Peyer's patch (tissue), 4 donors: Measurements from ENCODE around the gene SCAF1. TPM values are rescaled to one million over a fixed set of nuclear protein-coding genes. Genes with fewer than 3 reads are reported as not detected.
A peak's percentile ranks its signal among the peaks of the same experiment; 100 is the strongest.

Experiments
- DNase-seq, 3 donors: peaks; one replicate each; pipeline ENCODE4 v3.0.0-alpha.2; 2017 to 2019
- H3K27ac ChIP-seq, 4 donors: fragments of 200-600 bp; sonication (generic); one replicate each; pipeline ENCODE4 v1.5.1; 2016 to 2019
- H3K27me3 ChIP-seq, 2 donors: fragments of 200-600 bp; sonication (generic); one replicate each; pipeline ENCODE4 v1.5.1; 2019
- H3K36me3 ChIP-seq, 3 donors: fragments of 200-600 bp; sonication (generic); one replicate each; pipeline ENCODE4 v1.5.1; 2016 to 2019
- H3K4me1 ChIP-seq, 4 donors: fragments of 200-600 bp; sonication (generic); one replicate each; pipeline ENCODE4 v1.5.1; 2016 to 2019
- H3K4me3 ChIP-seq, 4 donors: fragments of 200-600 bp; sonication (generic); 1 replicate in 3 of 4; 2 replicates in 1 of 4; pipeline ENCODE4 v1.5.1; 2016 to 2019; ENCODE audit warnings: mild to moderate bottlenecking in 1 of 4
- H3K9me3 ChIP-seq, 4 donors: fragments of 200-600 bp; sonication (generic); one replicate each; pipeline ENCODE4 v1.5.1; 2016 to 2019; ENCODE audit warnings: mild to moderate bottlenecking in 1 of 4
- CTCF ChIP-seq, 6 experiments: fragments of 450-650 bp in 4 of 6; fragments of 200-600 bp in 2 of 6; sonication (generic) in 1 of 6; IDR thresholded peaks; one replicate each; pipeline ENCODE4 v1.5.1; 2017 to 2019; ENCODE audit warnings: antibody characterized with exemption in 6 of 6, mild to moderate bottlenecking in 3 of 6, moderate library complexity in 1 of 6
- POLR2A ChIP-seq, 2 donors: fragments of 450-650 bp; IDR thresholded peaks; one replicate each; pipeline ENCODE4 v1.5.1; 2017; ENCODE audit warnings: antibody characterized with exemption in 2 of 2, mild to moderate bottlenecking in 2 of 2, moderate library complexity in 2 of 2
- total RNA-seq, 4 donors: library from RNA; depleted of rRNA; stranded (reverse); fragments of >200 nt; gene quantifications; one replicate each; pipeline ENCODE4 v1.1.0, GENCODE V29; 2016

SCAF1 gene
- total RNA-seq, 4 donors from 2014 or later: 25.2 to 49.8 (median 44.0) TPM

GRCh38 chr19:49684983-49685553, 43.1 kb downstream of the SCAF1 start:
- no peak overlapping the region for H3K27ac ChIP-seq
- H3K4me1 ChIP-seq: peaks cover 0 to 24% (median 11%) of the 10 kb centered on the region in 4 donors
- no peak for TF ChIP-seq POLR2A (IDR thresholded peaks at IDR 0.05)
- H3K27me3 ChIP-seq: peaks cover 0 to 7% of the 10 kb centered on the region in 2 donors
- no peak for DNase-seq
- H3K36me3 ChIP-seq: peaks cover 0 to 70% (median 0%) of the 10 kb centered on the region in 3 donors
- H3K4me3 ChIP-seq: no peak overlapping the region
- no peaks in the 10 kb centered on the region for H3K9me3 ChIP-seq

GRCh38 chr19:49685845-49686332, 43.9 kb downstream of the SCAF1 start:
- no peak for TF ChIP-seq CTCF (IDR thresholded peaks at IDR 0.05)
- no peak for TF ChIP-seq POLR2A (IDR thresholded peaks at IDR 0.05)
- Histone ChIP-seq H3K9me3 (no peaks in the 10 kb centered on the region), H3K36me3 (peaks cover 0 to 69% (median 0%) of the 10 kb centered on the region in 3 donors), H3K27me3 (peaks cover 0 to 7% of the 10 kb centered on the region in 2 donors), H3K4me1 (peaks cover 0 to 24% (median 7%) of the 10 kb centered on the region in 4 donors), H3K27ac (no peak overlapping the region), H3K4me3 (no peak overlapping the region)
- no peak for DNase-seq

DNA sequence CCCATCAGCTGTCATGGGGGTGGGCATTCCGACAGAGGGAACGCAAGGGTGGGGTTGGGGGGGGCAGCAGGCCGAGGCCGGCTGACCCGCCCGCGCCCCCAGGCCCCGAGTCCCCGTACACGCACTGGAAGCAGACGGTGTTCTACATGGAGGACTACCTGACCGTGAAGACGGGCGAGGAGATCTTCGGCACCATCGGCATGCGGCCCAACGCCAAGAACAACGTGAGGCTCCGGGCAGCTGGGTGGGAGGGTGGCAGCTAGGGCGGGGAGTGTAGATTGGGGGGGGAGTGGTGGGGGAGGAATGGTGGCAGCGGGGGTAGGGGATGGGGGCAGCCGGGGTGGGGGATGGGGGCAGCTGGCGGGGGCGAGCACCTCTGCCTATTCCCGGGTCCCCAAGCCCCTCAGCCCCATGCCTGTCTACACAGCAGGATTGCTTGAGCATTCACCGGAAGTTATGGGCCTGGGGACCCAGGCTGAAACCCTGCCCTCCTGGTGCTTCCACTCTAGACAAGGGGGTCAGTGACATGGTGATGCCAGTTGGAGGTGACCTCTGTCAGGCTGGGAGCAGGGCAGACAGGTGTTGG, 44.6 kb downstream of the SCAF1 start:
- H3K36me3 ChIP-seq: peaks cover 0 to 64% (median 0%) of the 10 kb centered on the region in 3 donors
- TF ChIP-seq POLR2A (IDR thresholded peaks at IDR 0.05) (no peak), CTCF (IDR thresholded peaks at IDR 0.05) (no peak)
- no peak overlapping the region for H3K27ac ChIP-seq

GRCh38 chr19:49687150-49687549, 45.1 kb downstream of the SCAF1 start:
- DNase-seq: no peak

More for the DNA sequence above, 44.6 kb downstream of the SCAF1 start:
- Histone ChIP-seq H3K27me3 (peaks cover 0 to 13% of the 10 kb centered on the region in 2 donors), H3K4me1 (peaks cover 0 to 27% (median 13%) of the 10 kb centered on the region in 4 donors), H3K4me3 (no peak overlapping the region), H3K9me3 (no peaks in the 10 kb centered on the region)
- no peak for DNase-seq

DNA sequence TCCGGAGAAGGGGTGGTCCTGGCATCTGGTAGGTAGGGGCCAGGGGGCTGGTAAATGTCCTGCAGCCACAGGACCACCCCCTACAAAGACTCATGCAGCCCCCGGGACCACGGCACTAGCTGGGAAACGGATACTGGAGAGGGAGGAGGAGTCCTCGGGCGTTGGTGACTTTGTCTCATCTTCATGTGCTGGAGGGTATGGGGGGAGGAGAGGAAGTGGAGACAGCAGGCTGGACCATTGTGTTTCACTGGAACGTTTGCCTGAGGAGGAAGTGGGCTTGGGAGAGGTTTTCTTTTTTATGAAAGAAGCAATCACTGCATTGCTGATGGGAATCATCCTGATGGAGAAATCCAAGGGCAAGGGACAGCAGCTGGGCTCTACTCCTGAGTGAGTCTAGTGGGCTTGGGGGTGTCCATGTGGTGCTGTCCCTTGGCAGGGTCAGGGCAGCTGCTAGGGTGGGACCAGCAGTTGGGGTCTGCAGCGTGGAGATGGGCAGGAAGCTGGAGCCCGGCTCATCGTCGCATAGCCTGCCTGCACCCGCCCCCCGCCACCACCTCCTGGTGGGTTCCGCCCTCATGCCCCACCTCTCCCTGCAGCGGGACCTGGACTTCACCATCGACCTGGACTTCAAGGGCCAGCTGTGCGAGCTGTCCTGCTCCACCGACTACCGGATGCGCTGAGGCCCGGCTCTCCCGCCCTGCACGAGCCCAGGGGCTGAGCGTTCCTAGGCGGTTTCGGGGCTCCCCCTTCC, 45.7 kb downstream of the SCAF1 start:
- Histone ChIP-seq H3K36me3 (peaks cover 0 to 53% (median 0%) of the 10 kb centered on the region in 3 donors), H3K27me3 (peaks cover 0 to 15% of the 10 kb centered on the region in 2 donors), H3K4me1 (peaks cover 0 to 29% (median 14%) of the 10 kb centered on the region in 4 donors), H3K9me3 (no peaks in the 10 kb centered on the region), H3K27ac (no peak overlapping the region), H3K4me3 (no peak overlapping the region)
- DNase-seq: no peak
- no peak for TF ChIP-seq POLR2A (IDR thresholded peaks at IDR 0.05)

More at GRCh38 chr19:49687150-49687549, 45.1 kb downstream of the SCAF1 start:
- H3K4me3 ChIP-seq: no peak overlapping the region
- H3K27me3 ChIP-seq: peaks cover 0 to 15% of the 10 kb centered on the region in 2 donors
- H3K27ac ChIP-seq: no peak overlapping the region
- no peak for TF ChIP-seq CTCF (IDR thresholded peaks at IDR 0.05)
- TF ChIP-seq POLR2A (IDR thresholded peaks at IDR 0.05): no peak
- no peaks in the 10 kb centered on the region for H3K9me3 ChIP-seq
- H3K4me1 ChIP-seq: peaks cover 0 to 29% (median 14%) of the 10 kb centered on the region in 4 donors
- peaks cover 0 to 59% (median 0%) of the 10 kb centered on the region in 3 donors for H3K36me3 ChIP-seq

GRCh38 chr19:49688531-49689132, 46.6 kb downstream of the SCAF1 start:
- no peak for TF ChIP-seq CTCF (IDR thresholded peaks at IDR 0.05)
- no peak for TF ChIP-seq POLR2A (IDR thresholded peaks at IDR 0.05)
- H3K4me3 ChIP-seq: peak overlapping the region in 1 of 4 donors; percentile 46
- H3K4me1 ChIP-seq: peaks cover 0 to 29% (median 14%) of the 10 kb centered on the region in 4 donors
- DNase-seq: no peak
- peaks cover 0 to 44% (median 0%) of the 10 kb centered on the region in 3 donors for H3K36me3 ChIP-seq
- H3K27me3 ChIP-seq: peaks cover 0 to 15% of the 10 kb centered on the region in 2 donors
- no peaks in the 10 kb centered on the region for H3K9me3 ChIP-seq
- no peak overlapping the region for H3K27ac ChIP-seq
